Stimulated activated CD8-positive, alpha-beta memory T cell treated with anti-CD3 and anti-CD28 coated beads, Interleukin-15, amount 100 ng/mL, for 1 hour (primary cell): ENCODE measurements around the gene CRACDL.

Experiments
- DNase-seq: peaks from one replicate; pipeline ENCODE4 v3.0.0-alpha.2; 2020; ENCODE audit warnings: low read depth

Gene CRACDL

DNA sequence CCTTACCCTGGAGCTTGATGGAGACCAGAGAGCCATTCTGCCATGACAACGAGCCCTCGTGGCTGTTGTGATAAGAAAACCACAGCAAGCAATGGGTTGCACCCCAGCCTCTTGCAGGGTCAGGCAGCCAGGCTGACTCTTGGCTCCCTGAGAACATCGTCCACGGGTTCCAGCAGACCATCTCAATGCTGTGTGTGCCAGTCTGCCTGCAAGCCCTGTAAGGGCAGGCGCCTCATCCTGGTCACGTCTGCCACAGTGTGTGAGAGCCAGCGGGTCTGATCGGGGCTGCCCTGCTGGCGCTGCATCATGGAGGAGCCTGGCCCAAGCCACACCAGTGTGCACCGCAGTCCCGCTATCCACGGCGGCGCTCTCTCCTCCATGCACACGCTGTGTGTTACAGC lies 134.1 kb downstream of the CRACDL start:
- no peak for DNase-seq

DNA sequence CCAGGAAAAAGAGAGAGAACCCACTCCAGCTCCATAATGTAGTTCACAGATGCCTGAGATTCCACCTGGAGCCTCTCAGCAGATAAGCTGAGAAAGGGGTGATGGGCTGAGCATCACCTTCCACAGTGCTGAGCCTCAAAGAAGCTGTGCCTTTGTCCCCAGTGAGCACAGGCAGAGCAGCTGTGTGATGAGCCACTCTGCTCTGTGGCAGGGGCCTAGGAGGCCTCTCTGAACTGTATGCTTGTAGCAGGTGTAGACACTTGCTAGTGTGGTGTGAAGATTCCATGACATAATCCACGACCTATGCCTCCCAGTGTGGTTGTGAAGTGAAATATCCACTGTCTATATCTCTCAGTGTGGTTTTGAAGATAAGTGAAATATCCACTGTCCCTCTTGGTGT lies 134.7 kb downstream of the CRACDL start:
- DNase-seq: no peak

GRCh38 chr2:98800330-98801064 lies 135.5 kb downstream of the CRACDL start:
- DNase-seq: no peak

- DNase-seq: no peak
Observed at GRCh38 chr2:98799375-98800329, 136.4 kb downstream of the CRACDL start.

GRCh38 chr2:98796775-98797544 lies 139.1 kb downstream of the CRACDL start:
- no peak for DNase-seq

DNA sequence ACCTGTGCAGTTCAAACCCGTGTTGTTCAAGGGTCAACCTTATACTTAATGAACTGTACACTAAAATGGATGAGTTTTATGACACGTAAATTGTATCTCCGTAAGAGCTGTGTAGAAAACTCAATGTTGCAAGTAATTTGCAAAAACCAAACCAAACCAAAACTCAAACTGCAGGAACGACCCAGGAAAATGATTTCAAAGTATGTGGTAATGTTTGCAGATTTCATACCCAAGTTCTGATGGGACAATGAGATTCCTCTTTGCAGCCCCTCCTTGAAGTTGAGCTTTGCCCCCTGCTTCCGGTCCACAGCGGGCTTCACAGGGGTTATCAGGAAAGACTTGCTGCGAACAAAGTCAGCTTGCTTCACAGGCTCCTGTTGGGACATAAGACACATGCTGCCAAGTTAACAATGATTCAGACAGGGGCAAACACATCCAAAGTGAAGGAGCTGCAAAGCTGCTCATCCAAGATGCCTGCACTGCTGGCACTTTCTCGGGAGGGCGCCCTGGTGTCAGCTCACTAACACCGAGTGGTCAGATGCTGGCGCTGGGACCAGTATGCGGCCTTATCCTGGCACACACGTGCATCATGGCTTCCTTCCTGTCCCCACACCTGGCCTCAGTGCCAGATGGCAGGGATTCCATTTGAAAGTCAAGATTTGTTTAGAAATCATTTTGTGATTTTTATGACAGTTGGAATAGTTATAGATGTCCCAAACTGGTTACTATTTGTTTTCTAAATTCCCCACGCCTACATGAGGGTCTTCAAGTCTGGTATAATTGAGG lies 139.9 kb downstream of the CRACDL start:
- no peak for DNase-seq

GRCh38 chr2:98793897-98794830 lies 141.9 kb downstream of the CRACDL start:
- DNase-seq: no peak

DNA sequence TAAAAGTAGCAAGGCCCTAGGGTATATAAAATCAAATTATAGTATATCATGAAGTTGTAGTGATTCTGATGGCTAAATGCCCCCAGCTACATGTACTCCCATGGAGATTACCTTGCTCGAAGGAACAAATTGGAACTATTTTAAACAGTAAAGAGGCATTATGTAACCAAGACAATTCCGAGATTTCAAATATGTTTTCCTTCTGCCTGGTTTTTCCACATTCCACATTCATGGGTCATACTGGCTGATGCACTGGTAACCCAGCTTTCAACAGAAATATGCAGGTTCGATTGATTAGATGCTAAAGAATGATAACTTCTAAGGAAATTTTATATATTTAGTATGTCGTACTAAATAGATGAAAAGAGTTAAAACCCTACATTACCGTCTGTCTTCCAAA lies 142.8 kb downstream of the CRACDL start:
- DNase-seq: no peak

DNA sequence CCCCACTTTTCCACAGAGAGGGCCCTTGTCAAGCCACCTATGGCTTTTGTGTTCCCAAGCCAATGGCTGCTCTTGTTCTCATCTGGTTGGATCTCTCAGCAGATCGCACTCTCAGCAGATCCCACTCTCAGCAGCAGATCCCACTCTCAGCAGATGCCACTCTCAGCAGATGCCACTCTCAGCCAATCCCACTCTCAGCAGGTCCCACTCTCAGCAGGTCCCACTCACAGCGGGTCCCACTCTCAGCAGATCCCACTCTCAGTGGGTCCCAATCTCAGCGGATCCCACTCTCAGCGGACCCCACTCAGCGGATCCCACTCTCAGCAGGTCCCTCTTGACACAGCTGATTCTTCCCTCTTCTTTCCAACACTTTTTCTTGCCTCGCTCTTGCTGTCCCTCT lies 145.8 kb downstream of the CRACDL start:
- no peak for DNase-seq

GRCh38 chr2:98787700-98788099 lies 148.3 kb downstream of the CRACDL start:
- DNase-seq: no peak

DNA sequence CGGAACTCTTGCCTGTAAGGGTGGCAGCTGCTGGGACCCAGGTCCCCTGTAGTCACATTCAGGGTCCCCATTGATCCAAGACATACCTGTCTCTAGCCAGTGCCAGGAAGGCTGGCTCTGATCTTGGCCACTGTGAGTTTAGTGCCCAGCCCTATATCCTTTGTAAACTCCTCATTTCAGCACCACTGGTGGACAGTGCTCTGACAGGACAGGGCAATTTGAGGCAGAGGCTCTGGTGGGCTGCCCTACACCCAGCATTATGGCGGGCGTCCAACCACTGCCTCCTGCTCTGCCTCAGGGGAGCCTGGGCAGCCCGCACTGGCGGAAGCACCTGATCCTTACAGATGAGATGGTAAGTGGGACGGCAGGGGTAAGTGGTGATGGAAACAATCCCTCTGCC lies 149.8 kb downstream of the CRACDL start:
- no peak for DNase-seq

DNA sequence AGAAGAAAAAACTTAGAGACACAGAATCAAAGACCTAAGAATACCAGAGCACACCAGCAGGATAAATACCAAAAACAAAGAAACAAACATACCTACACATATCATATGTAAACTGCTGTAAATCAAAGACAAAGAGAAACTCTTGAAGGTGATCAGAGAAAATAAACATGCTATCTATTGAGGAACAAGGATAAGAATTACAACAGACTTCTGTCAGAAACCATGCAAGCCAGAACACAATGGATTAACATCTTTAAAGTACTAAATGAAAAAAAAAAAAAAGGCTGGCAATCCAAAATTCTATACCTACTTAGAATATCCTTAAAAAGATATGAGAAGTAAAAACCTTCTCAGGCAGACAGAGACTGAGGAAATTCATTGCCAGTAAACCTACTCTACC lies 153.5 kb downstream of the CRACDL start:
- DNase-seq: no peak

- DNase-seq: no peak
Observed at GRCh38 chr2:98781822-98782221, 154.2 kb downstream of the CRACDL start.

GRCh38 chr2:98778741-98779483 lies 157.1 kb downstream of the CRACDL start:
- DNase-seq: no peak

DNA sequence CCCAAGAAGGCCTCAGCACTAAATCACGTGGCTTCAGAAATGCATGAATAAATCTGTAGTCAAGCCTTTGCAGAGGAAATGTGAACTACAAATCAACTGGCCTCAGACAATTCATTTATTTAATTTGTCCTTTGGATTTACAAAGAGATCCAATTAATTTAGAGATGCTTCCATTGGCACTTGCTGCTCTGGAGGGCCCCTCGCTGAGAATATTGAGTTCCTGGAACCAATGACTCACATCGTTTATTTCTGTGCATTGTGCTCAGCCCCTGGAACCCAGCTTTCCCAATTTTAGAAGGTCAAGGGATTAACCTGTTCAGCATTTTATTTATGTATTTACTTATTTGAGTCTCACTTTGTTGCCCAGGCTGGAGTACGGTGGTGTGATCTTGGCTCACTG lies 157.9 kb downstream of the CRACDL start:
- no peak for DNase-seq

DNA sequence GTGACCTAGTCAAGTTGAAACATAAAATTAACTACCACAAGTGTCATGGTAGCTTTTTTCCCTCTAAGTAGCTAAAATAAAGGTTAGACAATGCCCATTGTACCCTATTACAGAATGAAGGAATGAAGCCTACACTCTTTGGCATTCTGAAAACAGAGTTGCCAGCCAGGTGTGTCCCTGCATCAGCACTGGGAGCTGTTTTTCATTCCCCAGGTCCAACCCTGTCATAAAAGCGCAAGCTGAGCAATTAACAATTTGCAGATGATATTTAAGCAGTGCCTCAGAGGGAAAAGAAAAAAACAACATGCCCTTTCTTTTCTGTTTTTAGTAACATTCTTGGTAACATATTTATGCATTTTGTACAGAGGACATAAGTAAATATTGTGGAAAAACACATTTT lies 158.3 kb downstream of the CRACDL start:
- no peak for DNase-seq

GRCh38 chr2:98777076-98777475 lies 158.9 kb downstream of the CRACDL start:
- DNase-seq: no peak

DNA sequence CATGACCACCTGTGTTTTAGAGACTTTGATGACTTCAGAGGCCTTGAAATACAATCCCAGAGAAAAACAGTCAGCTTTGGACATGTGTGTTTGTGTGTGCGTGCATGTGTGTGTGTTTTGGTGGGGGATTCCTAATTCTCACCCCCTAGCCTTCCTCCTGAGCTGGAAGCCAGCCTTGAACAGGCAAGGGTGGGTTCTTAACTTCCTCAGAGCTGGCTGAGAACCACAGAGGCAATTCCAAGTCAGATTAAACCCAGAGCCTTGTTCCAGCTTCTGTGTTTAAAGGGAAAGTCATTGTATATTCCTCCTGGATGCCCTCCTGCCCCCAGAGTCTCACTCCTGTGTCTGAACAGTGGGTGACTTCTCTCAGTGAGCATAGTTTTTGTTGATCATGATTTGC lies 159.9 kb downstream of the CRACDL start:
- no peak for DNase-seq

DNA sequence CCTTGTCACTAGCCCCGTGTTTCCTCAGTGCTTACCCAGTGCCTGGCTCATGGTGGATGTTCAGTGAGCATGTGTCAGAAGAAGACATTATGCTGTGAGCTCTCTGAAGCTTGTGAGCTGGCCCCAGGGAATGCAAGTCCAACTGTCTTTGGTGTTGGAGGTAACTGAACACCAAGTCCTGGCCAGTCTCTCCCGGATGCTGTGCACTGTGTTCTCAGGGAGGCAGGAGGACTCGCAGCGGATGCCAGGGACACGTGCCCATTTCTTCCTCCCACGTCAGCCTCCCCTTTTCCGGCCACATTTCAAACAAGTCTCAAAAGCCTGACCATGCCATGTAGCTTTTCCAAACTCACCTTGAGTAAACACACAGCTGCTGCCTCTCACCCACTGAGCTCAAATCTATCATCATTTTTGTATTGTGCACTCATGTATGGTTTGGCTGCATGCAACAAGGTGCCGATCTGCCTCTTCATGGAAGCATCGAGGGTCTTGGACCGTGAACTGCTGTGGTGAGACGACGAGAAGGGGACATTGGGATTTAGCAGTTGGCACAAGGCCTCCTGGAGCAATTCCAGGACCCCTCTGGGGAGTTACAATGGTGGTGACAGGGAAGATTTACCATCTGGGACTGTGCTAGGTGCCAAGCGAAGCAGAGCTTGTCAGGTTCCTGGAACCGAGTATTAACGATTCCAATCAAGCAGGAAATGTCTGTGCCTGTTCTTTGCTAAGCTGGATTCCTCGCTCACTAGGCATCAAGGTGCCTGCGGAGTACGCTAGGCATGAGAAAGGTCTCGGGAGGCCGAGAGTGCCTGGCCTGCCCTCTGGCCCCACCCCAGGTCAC lies 160.7 kb downstream of the CRACDL start:
- no peak for DNase-seq
